Measurements from ENCODE around the gene FAM117A.

The FAM117A gene

GRCh38 chr17:49707246-49707607, 56.7 kb downstream of the FAM117A start:
- DNase-seq: peak in 1 of 4 experiments; percentile 29

DNA sequence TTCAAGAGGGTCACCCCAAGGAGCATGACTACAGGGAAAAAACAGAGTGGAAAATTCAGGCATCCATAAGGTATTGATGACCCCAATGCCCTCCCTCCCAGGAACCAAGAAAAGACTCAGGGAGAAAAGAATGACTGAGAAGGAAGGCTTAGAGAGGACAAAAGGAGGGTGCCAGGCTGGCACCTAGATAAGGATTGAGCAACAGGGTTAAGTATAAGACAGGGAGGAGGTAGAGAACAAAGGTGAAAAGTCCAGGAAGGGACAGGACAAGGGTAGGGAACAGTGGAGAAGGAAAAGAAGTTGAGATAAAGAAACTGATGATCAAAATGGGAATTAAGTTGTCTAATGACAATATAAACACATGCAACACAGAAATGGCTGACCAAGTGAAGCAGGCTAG, 58.7 kb downstream of the FAM117A start:
- DNase-seq: no peak

DNA sequence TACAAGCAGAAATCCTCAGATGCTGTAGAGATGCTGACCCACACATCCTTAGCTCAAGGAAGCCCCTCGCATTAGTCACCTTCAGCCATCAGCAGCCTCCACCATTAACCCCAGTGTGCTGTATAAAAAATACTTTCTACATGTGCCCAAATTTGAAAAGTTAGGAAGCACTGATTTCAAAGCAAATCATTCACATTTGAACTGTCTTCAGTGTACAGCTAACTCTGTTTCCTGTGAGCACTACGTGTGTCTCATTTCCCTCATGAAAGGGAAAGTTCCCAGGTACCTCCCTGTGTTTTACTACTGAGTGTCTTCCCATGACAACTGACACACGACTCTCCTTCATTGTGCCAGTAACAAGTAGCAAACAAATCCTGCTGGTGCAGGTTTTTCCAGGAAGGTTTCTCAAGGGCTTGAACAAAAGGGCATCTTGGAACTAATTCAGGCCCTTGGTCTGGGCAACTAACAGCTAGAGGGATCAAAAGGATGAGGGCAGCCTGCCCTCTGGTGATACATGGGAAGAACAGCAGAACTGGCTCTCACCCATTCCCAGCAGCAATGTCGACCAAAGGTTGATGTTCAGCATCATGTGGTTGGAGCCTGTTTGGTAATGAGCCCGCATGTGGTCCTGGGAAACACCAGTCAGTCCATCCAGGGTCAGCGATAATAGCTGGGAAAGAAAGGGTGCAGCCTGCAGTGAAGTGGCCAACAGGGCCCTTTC, 60.2 kb downstream of the FAM117A start:
- DNase-seq: no peak

DNA sequence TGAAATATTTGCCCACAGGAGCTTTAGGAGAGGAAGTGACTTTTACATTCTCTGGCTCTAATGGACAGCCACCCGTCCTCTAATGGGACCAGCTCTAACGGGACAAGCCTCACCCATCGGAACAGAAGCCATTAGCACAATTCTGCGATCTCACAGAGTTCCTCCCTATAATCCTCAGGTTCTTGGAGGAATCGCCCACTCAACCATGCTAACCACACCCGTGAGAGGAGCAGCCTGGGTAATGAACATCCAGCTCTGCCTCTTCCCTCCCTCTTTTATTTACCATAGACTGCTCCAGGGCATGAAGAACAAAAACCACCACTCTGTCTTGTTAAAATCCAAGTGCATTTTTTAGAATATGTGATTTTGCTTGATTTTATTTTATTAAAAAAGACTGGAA, 63.0 kb downstream of the FAM117A start:
- DNase-seq: no peak

- no peak for DNase-seq
Observed at GRCh38 chr17:49699966-49700575, 63.9 kb downstream of the FAM117A start.

DNA sequence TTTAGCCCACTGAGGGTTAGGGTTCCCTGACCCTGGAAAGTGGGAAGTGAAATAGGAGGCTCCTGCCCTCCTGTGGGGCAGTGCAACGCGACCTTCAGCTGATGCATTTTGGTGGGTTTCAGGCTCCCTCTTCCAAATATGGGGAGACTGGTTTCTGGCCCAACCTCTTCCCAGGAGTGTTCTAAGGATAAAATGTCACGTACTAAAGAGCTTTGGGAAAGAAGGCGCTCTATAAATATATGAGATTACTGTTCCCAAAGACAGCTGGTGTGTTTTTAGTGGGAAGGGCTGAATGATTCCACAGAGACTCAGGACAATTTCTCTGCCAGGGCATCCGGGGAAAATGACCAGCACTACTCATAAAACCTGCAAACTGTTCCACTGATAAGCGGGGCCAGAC, 65.9 kb downstream of the FAM117A start:
- DNase-seq: no peak

DNA sequence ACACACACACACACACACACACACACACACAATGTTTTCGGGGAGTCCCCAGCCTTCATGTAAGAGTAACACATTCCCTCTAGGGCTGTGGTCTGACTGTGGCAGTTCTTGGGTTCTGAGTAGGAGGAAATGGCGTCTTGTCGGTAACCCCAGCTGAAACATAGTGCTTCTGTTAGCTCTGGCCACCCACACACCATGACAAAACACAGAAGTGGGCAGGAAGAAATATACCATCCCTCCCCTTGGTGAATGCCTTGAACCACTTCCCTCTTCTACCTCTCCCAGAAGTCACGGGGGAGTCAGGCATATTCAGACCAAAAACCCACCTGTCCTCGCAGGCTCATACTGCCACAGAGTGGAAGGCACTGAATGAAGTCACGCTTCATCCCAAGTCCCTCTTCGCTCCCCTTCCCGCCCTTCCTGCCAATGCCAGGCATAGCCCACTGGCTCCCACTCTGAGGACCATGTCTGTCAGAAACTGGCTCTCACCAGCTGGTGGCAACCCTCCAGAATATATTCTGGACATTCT, 67.6 kb downstream of the FAM117A start:
- peak in 1 of 4 experiments; percentile 7 for DNase-seq

DNA sequence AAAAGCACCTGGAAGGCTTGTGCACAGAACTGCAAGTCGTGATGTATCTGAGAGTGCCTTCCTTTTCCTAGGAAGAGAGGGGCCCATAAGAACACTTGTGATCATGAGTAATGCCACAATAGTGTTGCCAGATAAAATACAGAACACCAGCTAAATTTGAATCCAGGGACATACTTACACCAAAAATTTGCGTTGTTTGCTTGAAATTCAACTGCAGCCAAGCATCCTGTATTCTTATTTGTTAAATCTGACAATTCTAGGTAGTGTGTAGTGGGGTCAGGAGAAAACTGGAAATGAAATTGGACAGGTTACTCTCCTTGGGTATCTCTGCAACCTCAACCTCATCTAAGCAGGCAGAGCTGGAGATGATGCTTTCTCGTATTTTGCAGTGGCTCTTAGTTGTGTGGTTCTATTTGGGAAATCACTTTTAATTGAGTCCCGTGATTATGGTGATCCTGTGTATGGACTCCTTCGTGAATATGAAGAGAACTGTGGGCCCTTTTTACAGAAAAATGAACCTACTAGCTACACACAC, 68.2 kb downstream of the FAM117A start:
- DNase-seq: no peak

DNA sequence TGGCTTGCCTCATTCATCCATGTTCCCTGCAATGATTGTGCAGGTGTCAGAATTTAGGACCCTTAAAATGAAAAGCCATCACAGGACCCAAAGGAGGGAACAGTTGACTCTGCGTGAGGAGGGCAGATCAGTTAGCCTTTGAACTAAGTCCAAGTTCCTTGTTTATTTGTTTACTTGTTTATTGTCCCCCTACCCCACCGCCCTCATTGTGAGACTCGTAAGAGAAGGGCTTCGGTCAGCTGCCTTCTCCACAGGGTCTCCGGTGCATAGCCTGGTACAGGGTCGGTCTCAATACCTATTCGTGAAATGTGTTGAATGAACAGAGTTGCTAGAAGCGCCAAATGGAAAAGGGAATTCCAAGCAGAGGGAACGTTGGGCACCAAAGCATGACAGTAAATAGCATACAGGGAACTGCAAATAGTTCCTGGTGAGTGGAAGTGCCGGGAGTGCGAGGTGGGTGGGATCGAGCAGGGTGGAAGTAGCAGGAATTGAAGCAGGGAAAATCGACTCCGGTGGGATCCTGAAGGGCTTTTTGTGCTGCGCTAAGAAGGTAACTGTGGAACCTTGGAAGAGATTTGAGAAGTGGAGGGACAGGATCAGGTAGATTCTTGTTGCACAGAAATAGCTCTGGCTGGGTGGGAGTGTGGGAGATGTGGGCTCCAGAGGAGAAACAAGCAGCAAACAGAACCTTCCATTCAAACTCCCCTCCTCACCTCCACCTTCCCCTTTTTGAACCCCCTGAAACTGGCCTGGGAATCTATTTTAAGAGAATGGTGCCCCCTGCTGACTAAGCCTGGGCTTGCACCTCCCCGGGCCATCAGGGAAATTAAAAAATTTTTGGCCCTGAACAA, 68.9 kb downstream of the FAM117A start:
- peak; percentile 49 to 70 (median 56) for DNase-seq

DNA sequence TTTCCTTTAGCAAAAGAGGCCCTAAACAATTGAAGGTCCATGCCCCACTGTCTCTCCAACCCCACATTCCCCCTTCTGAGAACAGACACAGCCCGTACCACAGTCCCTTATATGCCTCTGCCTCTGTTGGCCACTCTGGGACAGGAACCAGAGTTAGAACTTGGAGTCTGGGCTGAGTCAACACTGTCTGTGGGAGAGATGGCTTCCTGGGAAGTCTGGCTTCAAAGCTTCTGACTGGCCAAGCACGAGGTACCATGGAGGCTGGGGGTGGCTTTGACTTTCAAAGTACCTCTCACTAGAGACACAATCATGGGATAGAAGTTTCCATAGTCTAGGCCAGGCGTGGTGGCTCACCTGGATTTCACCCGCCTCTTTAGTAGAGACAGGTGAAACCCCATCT, 71.2 kb downstream of the FAM117A start:
- DNase-seq: no peak

- DNase-seq: no peak
Observed at GRCh38 chr17:49691677-49692191, 72.2 kb downstream of the FAM117A start.

DNA sequence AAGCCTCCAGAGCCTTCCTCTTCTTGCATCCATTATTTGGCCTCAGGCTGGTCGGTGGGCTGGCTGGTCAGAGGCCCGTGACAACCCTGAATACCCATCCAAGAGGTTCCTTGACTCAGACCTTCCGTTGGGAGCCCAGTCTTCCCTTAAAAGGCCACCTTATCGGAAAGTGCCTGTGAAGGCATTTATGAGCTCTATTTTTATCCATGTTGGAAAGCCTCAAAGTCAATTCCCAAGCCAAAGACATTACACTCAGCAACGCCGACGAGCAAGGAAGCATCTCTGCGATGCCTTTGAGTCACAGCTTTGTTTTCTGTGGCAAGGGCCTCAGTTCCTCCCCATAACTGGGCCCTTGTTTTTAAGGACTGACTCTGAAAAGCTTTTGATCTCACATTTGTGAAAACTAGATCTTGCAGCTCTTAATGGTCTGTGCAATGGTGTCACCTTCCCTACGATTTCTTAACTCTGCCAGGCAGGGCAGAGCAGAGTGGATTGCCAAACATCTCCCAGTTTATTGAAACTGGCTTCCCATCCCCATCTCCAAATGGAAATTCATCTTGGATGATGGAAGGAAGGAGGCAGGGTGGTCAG, 72.8 kb downstream of the FAM117A start:
- DNase-seq: no peak

GRCh38 chr17:49690256-49690655, 73.7 kb downstream of the FAM117A start:
- no peak for DNase-seq

GRCh38 chr17:49688848-49689247, 75.1 kb downstream of the FAM117A start:
- no peak for DNase-seq

DNA sequence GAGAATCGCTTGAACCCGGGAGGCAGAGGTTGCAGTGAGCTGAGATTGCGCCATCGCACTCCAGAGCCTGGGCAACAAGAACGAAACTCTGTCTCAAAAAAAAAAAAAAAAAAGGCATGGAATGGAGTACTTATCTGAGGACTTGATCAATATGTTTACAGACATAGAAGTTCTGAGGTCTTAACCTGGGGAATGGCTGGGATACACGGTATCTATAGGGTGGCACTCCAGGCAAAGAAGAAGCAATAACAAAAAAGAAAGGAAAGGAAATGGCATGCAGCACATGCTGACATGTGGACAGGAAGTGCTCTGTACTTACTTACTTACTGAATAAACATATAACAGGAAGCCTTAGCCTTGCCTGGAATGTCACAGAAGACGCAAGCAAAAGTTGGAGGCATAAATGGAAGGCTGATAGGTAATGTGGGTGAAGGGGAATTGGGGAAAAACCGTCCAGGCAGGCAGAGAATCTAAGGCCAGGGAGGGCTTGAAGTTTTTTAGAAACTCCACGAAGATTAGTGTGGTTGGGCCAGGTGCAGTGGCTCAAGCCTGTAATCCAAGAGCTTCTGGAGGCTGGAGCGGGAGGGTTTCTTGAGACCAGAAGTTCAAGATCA, 75.9 kb downstream of the FAM117A start:
- no peak for DNase-seq

DNA sequence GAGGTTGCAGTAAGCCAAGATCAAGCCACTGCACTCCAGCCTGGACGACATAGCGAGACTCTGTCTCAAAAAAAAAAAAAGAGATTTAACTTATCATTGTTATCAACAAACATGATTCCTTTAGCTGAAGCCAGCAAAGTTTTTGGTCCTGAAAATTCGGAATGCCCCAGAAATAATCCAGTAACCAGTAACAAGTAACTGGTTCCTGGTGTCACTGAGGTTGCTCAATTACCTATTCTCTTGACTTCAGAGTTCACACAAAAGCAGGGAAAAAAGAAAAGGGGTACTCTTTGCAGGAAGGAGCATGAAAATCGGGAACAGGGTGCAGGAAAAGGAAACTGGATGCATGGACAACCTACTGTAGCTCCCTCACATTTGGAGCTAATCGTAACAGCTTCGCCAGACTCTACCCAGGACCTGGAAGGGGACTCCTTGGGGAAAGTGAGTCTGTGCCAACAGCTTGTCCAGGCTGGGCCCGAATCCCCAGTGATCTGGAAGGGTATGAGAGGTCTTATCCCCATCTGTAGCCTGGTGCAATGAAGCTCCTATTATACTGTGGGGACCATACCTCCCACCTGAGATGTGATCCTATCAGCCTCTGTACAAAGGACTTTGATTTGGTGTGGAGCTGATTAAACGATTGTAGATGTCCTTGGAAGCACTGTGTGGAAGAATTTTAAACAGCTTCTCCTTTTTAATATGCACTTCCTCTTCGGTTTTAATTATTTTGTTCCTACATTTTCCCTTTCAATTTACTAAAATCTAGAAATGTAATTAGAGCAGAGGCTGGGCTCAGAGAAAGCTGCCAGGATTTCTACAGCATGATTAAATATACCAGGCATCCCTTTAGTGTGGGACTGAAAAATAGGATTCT, 82.6 kb downstream of the FAM117A start:
- no peak for DNase-seq

DNA sequence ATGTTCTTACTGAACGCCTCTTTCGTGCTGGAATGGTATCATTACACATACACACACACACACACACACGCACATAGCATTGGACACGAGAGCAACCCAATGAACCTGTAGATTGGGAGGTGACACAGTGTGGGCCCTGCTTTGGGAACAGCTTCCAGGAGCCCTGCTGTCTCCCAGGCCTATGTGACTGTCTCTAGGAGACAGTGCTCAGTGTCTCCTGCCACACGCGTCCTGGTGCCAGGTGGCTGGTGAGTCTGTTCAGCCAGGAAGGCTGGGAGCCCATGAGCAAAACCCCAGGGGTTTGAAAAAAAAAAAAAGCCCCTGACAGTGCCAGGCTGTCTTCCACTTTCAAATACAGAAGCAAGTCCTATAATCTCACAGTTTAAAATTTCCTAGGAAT, 83.6 kb downstream of the FAM117A start:
- DNase-seq: no peak

- DNase-seq: peak; percentile 93 to 98 (median 96)
Observed at GRCh38 chr17:49677933-49678847, 85.7 kb downstream of the FAM117A start, which contains the start of gene SPOP. SPOP (minus strand) TSS chr17:49678097; CDS start chr17:49622810, 55,287 bp downstream.

- peak; percentile 92 to 97 (median 94) for DNase-seq
Observed at GRCh38 chr17:49677134-49677932, 86.6 kb downstream of the FAM117A start.
